Nephron progenitor cell (in vitro differentiated cells): ENCODE data around the gene PCDHGA1.

ENCODE experiments used
- DNase-seq: peaks from one replicate; pipeline ENCODE4 v3.0.0; 2021
- H3K27ac Mint-ChIP-seq: 2 replicates; pipeline ENCODE4 v1.8.0; 2021; ENCODE audit warnings: mild to moderate bottlenecking, moderate library complexity, mixed read lengths
- H3K27me3 Mint-ChIP-seq: 2 replicates; pipeline ENCODE4 v1.8.0; 2021; ENCODE audit warnings: mild to moderate bottlenecking, low read depth, mixed read lengths; ENCODE audit not compliant: poor library complexity
- H3K36me3 Mint-ChIP-seq: 2 replicates; pipeline ENCODE4 v1.8.0; 2021; ENCODE audit warnings: low read depth, mixed read lengths
- H3K4me1 Mint-ChIP-seq: 2 replicates; pipeline ENCODE4 v1.8.0; 2021; ENCODE audit warnings: mixed read lengths
- H3K4me3 Mint-ChIP-seq: 2 replicates; pipeline ENCODE4 v1.8.0; 2021; ENCODE audit warnings: mild to moderate bottlenecking, moderate library complexity, mixed read lengths
- H3K9me3 Mint-ChIP-seq: 2 replicates; pipeline ENCODE4 v1.8.0; 2021; ENCODE audit warnings: mild to moderate bottlenecking, moderate library complexity, mixed read lengths
- CTCF ChIP-seq: fragments of 200-600 bp; sonication (generic); IDR thresholded peaks from 2 replicates; pipeline ENCODE4 v1.5.0; 2021; ENCODE audit warnings: antibody characterized with exemption

The PCDHGA1 gene

GRCh38 chr5:141507387-141508091, 177.2 kb downstream of the PCDHGA1 start:
- DNase-seq = peak; percentile 67
- Mint-ChIP-seq H3K4me3 (peak overlapping the region; percentile 73), H3K36me3 (peaks cover 52% of the 10 kb centered on the region), H3K9me3 (no peaks in the 10 kb centered on the region), H3K27ac (peak overlapping the region; percentile 100), H3K4me1 (peaks cover 88% of the 10 kb centered on the region), H3K27me3 (no peaks in the 10 kb centered on the region)
- TF ChIP-seq CTCF = no peak

DNA sequence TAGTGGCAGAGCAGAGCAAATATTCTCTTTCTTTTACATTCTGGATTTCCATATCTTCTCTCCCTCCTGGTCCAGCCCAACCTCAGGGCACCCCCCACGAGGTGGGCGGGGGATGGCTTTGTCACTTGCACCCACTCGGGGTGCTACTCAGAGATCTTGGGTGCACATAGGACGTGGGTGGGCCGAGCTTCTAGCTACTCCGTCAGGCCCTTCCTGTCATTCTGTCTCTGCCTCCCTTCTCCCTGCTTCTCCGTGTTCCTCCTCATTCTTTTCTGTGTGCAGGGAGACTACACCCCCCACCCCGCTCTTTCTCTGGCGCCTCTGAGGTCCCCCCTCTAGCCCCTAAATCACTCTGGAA, 178.1 kb downstream of the PCDHGA1 start:
- Mint-ChIP-seq H3K9me3 (no peaks in the 10 kb centered on the region), H3K27me3 (no peaks in the 10 kb centered on the region), H3K4me1 (peaks cover 95% of the 10 kb centered on the region), H3K36me3 (peaks cover 45% of the 10 kb centered on the region), H3K27ac (peak overlapping the region; percentile 100), H3K4me3 (peak overlapping the region; percentile 73)
- DNase-seq = no peak
- no peak for TF ChIP-seq CTCF

DNA sequence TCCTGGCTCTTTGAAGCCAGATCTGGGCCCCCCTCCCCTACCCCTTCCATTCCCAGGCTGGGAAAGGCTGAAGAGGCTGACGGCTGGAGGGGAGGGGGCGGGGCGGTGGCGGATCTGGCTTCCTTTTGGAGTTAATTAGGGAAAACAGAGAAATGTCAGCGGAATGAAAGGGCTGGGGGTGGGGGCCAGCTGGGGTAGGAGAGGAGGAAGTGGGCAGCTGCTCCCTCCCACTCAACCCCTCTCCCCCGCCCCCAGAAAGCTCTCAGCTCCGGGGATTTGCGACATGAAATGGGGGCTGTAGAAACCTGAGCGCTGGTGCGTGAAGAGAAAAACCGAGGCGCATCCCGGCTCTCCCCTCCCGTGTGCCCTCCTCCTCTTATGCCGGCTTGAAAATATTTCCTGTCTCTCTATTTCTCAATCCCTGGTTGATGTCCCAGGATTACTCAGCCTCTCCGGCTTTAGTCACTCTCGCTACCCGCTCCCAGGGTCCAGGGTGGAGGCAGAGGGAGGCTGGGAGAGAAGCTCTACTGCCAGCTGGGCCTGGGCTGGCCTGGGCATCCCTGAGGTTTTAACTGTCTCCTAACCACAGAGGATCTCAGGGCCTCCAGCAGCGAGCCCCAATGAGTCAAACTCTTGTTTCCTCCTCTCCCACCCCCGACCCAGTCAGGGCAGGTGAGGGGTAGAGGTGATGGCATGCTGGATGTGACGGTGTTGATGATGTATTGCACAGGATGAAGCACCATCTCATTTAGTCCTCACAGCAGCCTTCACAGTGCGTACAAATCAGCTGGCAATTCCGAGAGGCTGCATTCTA, 178.7 kb downstream of the PCDHGA1 start:
- Mint-ChIP-seq H3K27ac (peak overlapping the region; percentile 100), H3K4me3 (peak overlapping the region; percentile 73), H3K36me3 (peaks cover 40% of the 10 kb centered on the region), H3K4me1 (peaks cover 95% of the 10 kb centered on the region), H3K27me3 (no peaks in the 10 kb centered on the region), H3K9me3 (no peaks in the 10 kb centered on the region)
- TF ChIP-seq CTCF = no peak
- peak; percentile 86 for DNase-seq

GRCh38 chr5:141510160-141510559, 179.8 kb downstream of the PCDHGA1 start:
- no peak for TF ChIP-seq CTCF
- Mint-ChIP-seq H3K4me3 (peak overlapping the region; percentile 73), H3K36me3 (peaks cover 29% of the 10 kb centered on the region), H3K9me3 (no peaks in the 10 kb centered on the region), H3K27me3 (no peaks in the 10 kb centered on the region), H3K4me1 (peaks cover 95% of the 10 kb centered on the region), H3K27ac (peak overlapping the region; percentile 100)
- no peak for DNase-seq

DNA sequence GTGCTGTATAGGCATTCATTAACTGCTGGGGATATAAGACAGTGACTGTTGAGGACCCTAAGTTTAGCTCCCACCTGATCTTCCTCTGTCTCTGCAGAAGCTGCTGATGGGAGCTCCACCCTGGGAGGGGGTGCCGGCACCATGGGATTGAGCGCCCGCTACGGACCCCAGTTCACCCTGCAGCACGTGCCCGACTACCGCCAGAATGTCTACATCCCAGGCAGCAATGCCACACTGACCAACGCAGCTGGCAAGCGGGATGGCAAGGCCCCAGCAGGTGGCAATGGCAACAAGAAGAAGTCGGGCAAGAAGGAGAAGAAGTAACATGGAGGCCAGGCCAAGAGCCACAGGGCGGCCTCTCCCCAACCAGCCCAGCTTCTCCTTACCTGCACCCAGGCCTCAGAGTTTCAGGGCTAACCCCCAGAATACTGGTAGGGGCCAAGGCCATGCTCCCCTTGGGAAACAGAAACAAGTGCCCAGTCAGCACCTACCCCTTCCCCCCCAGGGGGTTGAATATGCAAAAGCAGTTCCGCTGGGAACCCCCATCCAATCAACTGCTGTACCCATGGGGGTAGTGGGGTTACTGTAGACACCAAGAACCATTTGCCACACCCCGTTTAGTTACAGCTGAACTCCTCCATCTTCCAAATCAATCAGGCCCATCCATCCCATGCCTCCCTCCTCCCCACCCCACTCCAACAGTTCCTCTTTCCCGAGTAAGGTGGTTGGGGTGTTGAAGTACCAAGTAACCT, 180.7 kb downstream of the PCDHGA1 start:
- Mint-ChIP-seq H3K4me1 (peaks cover 95% of the 10 kb centered on the region), H3K27ac (no peak overlapping the region), H3K36me3 (peaks cover 25% of the 10 kb centered on the region), H3K27me3 (no peaks in the 10 kb centered on the region), H3K9me3 (no peaks in the 10 kb centered on the region), H3K4me3 (no peak overlapping the region)
- no peak for DNase-seq
- TF ChIP-seq CTCF = no peak
